ENCODE results near the gene IDI1.

DNA sequence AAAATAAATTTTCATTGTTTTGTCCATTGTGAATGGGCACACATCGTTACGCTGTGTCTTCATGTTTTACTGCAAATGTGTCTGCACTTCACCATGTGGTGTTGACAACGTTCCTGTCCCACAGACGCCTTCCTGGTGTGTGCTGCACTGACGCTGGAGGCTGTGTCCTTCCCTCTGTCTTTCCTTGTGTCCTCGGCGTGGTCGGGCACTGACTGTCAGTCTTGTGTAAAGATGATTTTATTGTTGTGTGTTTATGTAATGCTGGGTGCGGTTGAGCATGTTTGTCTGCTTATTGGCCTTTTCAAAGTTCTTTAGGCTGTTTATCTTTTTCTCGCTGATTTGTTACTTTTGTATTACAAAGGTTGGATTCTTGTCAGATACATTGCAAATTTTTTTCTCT is 41.3 kb downstream of the IDI1 start:
- TF ChIP-seq, protein P1, sequence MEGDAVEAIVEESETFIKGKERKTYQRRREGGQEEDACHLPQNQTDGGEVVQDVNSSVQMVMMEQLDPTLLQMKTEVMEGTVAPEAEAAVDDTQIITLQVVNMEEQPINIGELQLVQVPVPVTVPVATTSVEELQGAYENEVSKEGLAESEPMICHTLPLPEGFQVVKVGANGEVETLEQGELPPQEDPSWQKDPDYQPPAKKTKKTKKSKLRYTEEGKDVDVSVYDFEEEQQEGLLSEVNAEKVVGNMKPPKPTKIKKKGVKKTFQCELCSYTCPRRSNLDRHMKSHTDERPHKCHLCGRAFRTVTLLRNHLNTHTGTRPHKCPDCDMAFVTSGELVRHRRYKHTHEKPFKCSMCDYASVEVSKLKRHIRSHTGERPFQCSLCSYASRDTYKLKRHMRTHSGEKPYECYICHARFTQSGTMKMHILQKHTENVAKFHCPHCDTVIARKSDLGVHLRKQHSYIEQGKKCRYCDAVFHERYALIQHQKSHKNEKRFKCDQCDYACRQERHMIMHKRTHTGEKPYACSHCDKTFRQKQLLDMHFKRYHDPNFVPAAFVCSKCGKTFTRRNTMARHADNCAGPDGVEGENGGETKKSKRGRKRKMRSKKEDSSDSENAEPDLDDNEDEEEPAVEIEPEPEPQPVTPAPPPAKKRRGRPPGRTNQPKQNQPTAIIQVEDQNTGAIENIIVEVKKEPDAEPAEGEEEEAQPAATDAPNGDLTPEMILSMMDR (IDR thresholded peaks at IDR 0.05) = no peak
- TF ChIP-seq POLR2A (IDR thresholded peaks at IDR 0.05) = no peak
